Measurements from ENCODE around the gene IL34.

DNA sequence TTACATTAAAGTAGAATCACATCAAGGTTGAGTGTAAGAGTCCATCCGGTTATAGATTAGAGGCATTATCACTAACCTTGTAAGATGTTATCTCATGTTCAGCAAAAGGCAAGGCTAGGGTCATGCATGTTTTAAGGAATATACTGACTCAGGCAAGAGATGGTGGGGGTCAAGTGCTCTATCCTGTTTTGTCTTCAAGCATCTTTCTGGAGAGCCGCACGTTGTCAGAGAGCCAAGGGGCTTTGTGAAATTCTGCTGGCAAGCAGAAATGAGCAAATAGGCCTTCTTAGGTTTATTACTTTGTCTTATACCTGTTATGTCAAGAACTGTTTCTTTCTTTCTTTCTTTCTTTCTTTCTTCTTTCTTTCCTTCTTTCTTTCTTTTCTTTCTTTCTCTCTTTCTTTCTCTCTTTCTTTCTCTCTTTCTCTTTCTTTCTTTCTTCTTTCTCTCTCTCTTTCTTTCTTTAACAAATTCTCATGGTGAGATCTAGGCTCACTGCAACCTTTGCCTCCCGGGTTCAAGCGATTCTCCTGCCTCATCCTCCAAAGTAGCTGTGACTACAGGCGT lies 47.3 kb upstream of the IL34 start:
- TF ChIP-seq CTCF (IDR thresholded peaks at IDR 0.05; ENCODE audit: insufficient read depth, low read length) (no peak), POLR2AphosphoS5 (IDR thresholded peaks at IDR 0.05; ENCODE audit: low read depth) (no peak), REST (IDR thresholded peaks at IDR 0.05; ENCODE audit: insufficient replicate concordance, low read depth) (no peak), GABPA (IDR thresholded peaks at IDR 0.05; ENCODE audit: low read depth) (no peak), SPI1 (IDR thresholded peaks at IDR 0.05; ENCODE audit: borderline replicate concordance, low read depth) (no peak)

Measured in HL-60 (cell line).